Neutrophil (primary cell): ENCODE measurements around the gene P2RY11.

Experiments
- H3K27ac ChIP-seq: fragments of 200-600 bp; sonication (generic); 2 replicates; pipeline ENCODE4 v1.5.1; 2016; ENCODE audit warnings: mild to moderate bottlenecking, moderate library complexity
- H3K27me3 ChIP-seq: fragments of 200-600 bp; sonication (generic); 2 replicates; pipeline ENCODE4 v1.6.0; 2016; ENCODE audit warnings: mild to moderate bottlenecking
- H3K36me3 ChIP-seq: fragments of 200-600 bp; sonication (generic); 2 replicates; pipeline ENCODE4 v1.5.1; 2017
- H3K4me1 ChIP-seq, 2 experiments: fragments of 200-600 bp in 1 of 2; sonication (generic) in 1 of 2; 1 replicate in 1 of 2; 2 replicates in 1 of 2; pipeline versions ENCODE4 v1.5.1 to v1.6.1; 2013 to 2016; ENCODE audit warnings: low read depth in 1 of 2, low read length in 1 of 2, mild to moderate bottlenecking in 1 of 2, moderate library complexity in 1 of 2; ENCODE audit not compliant: control insufficient read depth in 1 of 2, insufficient read depth in 1 of 2
- H3K4me3 ChIP-seq, 2 experiments: fragments of 200-600 bp in 1 of 2; sonication (generic) in 1 of 2; 1 replicate in 1 of 2; 2 replicates in 1 of 2; pipeline ENCODE4 v1.5.1; 2013 to 2016; ENCODE audit warnings: low read depth in 1 of 2, low read length in 1 of 2, mild to moderate bottlenecking in 1 of 2, moderate library complexity in 1 of 2
- H3K9me3 ChIP-seq: fragments of 200-600 bp; sonication (generic); 2 replicates; pipeline ENCODE4 v1.5.1; 2016
- CTCF ChIP-seq: fragments of 200-600 bp; sonication (generic); IDR thresholded peaks from 2 replicates; pipeline ENCODE4 v1.5.1; 2016; ENCODE audit warnings: antibody characterized with exemption

Gene P2RY11

GRCh38 chr19:10085641-10086590 lies 25.6 kb upstream of the P2RY11 start, which contains the start of gene SHFL:
Gene SHFL, plus strand, starts transcription at chr19:10086317. Its CDS starts 111 bp downstream, at chr19:10086428.
- Histone ChIP-seq H3K36me3 (peaks cover 17% of the 10 kb centered on the region), H3K9me3 (no peaks in the 10 kb centered on the region), H3K4me3 (peak within 1 kb of the TSS; percentile 94 to 95), H3K4me1 (peaks cover 16 to 18% of the 10 kb centered on the region in 2 experiments), H3K27me3 (peaks cover 11% of the 10 kb centered on the region), H3K27ac (peak within 1 kb of the TSS; percentile 68)
- TF ChIP-seq CTCF, result peak; percentile 31

GRCh38 chr19:10086591-10087192 lies 24.8 kb upstream of the P2RY11 start:
- Histone ChIP-seq H3K27me3 (peaks cover 11% of the 10 kb centered on the region), H3K4me3 (peak overlapping the region; percentile 94 to 95), H3K4me1 (peaks cover 16 to 18% of the 10 kb centered on the region in 2 experiments), H3K27ac (peak overlapping the region; percentile 68), H3K9me3 (no peaks in the 10 kb centered on the region), H3K36me3 (peaks cover 25% of the 10 kb centered on the region)
- TF ChIP-seq CTCF, result no peak

- H3K36me3 ChIP-seq, result peaks cover 33% of the 10 kb centered on the region
- H3K9me3 ChIP-seq, result no peaks in the 10 kb centered on the region
- peak overlapping the region; percentile 94 to 95 for H3K4me3 ChIP-seq
- peaks cover 8% of the 10 kb centered on the region for H3K27me3 ChIP-seq
- H3K27ac ChIP-seq, result peak overlapping the region; percentile 68
- peaks cover 16 to 18% of the 10 kb centered on the region in 2 experiments for H3K4me1 ChIP-seq
- no peak for TF ChIP-seq CTCF
These were observed 24.0 kb upstream of the P2RY11 start for GRCh38 chr19:10087296-10088061.

- no peak for TF ChIP-seq CTCF
- Histone ChIP-seq H3K4me1 (peaks cover 16 to 18% of the 10 kb centered on the region in 2 experiments), H3K27me3 (no peaks in the 10 kb centered on the region), H3K4me3 (no peak overlapping the region), H3K27ac (no peak overlapping the region), H3K36me3 (peaks cover 45% of the 10 kb centered on the region), H3K9me3 (no peaks in the 10 kb centered on the region)
These were observed 22.4 kb upstream of the P2RY11 start for GRCh38 chr19:10088949-10089554.

- Histone ChIP-seq H3K9me3 (no peaks in the 10 kb centered on the region), H3K36me3 (peaks cover 45% of the 10 kb centered on the region), H3K27ac (no peak overlapping the region), H3K27me3 (no peaks in the 10 kb centered on the region), H3K4me1 (peaks cover 16 to 18% of the 10 kb centered on the region in 2 experiments), H3K4me3 (no peak overlapping the region)
- TF ChIP-seq CTCF, result no peak
These were observed 21.6 kb upstream of the P2RY11 start for GRCh38 chr19:10089801-10090375.
